ENCODE measurements around the gene DGKI. TPM values are rescaled to one million over a fixed set of nuclear protein-coding genes. Genes with fewer than 3 reads are reported as not detected.

Gene DGKI
- total RNA-seq, 1 donor from 2014 or later, result 3.1 TPM

DNA sequence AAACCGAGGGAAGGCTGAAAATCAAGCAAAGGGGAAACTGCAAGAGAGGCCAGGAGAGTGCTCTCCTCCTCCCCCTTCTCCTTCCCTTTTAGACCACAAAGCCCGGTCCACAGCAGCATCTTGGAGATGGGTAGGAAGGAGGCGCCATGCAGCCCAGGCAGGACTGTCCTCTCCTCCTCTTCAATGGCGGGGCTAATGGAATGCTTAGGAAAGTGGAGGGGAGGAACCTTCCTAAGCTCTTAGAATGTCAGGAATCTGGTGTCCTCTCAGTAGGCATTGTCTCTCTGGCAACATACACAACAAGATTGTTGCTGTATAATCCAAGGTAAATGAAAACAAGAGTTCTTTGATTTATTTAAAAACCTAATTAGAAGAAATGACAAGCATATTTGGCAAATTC is 185.1 kb downstream of the DGKI start:
- Mint-ChIP-seq H3K4me3 (ENCODE audit: unreplicated experiment) (no peak overlapping the region), H3K27me3 (ENCODE audit: unreplicated experiment) (no peaks in the 10 kb centered on the region), H3K27ac (ENCODE audit: unreplicated experiment) (no peak overlapping the region), H3K9me3 (ENCODE audit: unreplicated experiment) (no peaks in the 10 kb centered on the region), H3K4me1 (ENCODE audit: unreplicated experiment) (peaks cover 8% of the 10 kb centered on the region), H3K36me3 (ENCODE audit: unreplicated experiment) (peaks cover 2% of the 10 kb centered on the region)
- no peak for DNase-seq (ENCODE audit: extremely low spot score, unreplicated experiment)
- TF ChIP-seq CTCF (IDR thresholded peaks at IDR 0.05), result no peak

- H3K27ac Mint-ChIP-seq (ENCODE audit: unreplicated experiment), result no peak overlapping the region
- H3K4me3 Mint-ChIP-seq (ENCODE audit: unreplicated experiment), result no peak overlapping the region
- H3K4me1 Mint-ChIP-seq (ENCODE audit: unreplicated experiment), result peaks cover 10% of the 10 kb centered on the region
- TF ChIP-seq CTCF (IDR thresholded peaks at IDR 0.05), result no peak
- H3K36me3 Mint-ChIP-seq (ENCODE audit: unreplicated experiment), result no peaks in the 10 kb centered on the region
- DNase-seq (ENCODE audit: extremely low spot score, unreplicated experiment), result no peak
- no peaks in the 10 kb centered on the region for H3K27me3 Mint-ChIP-seq (ENCODE audit: unreplicated experiment)
- H3K9me3 Mint-ChIP-seq (ENCODE audit: unreplicated experiment), result no peaks in the 10 kb centered on the region
These were observed 188.4 kb downstream of the DGKI start for GRCh38 chr7:137658190-137658900.

DNA sequence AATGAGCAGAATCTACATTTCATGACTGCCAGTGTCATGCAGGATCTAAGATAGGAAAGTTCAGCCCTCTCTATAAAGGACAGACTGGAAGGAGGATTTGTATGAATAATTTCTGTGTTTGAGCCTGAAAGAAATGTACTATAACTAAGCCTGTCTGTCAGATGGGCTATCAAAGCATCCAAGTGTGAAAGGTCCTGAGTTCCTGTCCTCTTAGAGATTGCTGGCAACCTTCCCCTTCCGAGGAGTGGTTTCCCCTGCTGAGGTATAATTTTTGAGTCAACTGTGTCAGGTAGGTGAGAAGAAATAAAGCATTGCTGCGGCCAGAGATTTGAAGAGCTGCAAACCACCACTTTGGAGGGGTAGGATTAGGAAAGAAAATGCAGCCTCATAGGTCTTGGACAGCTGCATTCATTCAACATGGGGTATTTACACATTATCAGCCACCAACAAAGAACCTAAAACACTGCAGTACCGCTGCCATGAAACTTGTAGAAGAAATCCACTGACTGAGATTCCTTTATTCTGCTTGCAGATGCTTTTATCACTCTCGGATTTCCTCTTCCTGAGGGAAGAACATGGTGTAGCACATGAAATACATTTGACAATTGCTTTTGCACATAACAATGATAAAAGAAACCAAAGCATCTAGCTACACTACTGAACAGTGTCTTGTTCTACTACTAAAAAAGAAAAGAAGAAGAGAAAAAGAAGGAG is 189.1 kb downstream of the DGKI start:
- no peaks in the 10 kb centered on the region for H3K27me3 Mint-ChIP-seq (ENCODE audit: unreplicated experiment)
- no peaks in the 10 kb centered on the region for H3K36me3 Mint-ChIP-seq (ENCODE audit: unreplicated experiment)
- H3K27ac Mint-ChIP-seq (ENCODE audit: unreplicated experiment), result no peak overlapping the region
- no peak for DNase-seq (ENCODE audit: extremely low spot score, unreplicated experiment)
- H3K4me3 Mint-ChIP-seq (ENCODE audit: unreplicated experiment), result no peak overlapping the region
- TF ChIP-seq CTCF (IDR thresholded peaks at IDR 0.05), result no peak
- H3K9me3 Mint-ChIP-seq (ENCODE audit: unreplicated experiment), result no peaks in the 10 kb centered on the region
- H3K4me1 Mint-ChIP-seq (ENCODE audit: unreplicated experiment), result peaks cover 10% of the 10 kb centered on the region

GRCh38 chr7:137656850-137657232 is 189.9 kb downstream of the DGKI start:
- H3K9me3 Mint-ChIP-seq (ENCODE audit: unreplicated experiment), result no peaks in the 10 kb centered on the region
- no peaks in the 10 kb centered on the region for H3K36me3 Mint-ChIP-seq (ENCODE audit: unreplicated experiment)
- H3K27ac Mint-ChIP-seq (ENCODE audit: unreplicated experiment), result no peak overlapping the region
- no peak overlapping the region for H3K4me3 Mint-ChIP-seq (ENCODE audit: unreplicated experiment)
- H3K4me1 Mint-ChIP-seq (ENCODE audit: unreplicated experiment), result peaks cover 10% of the 10 kb centered on the region
- no peaks in the 10 kb centered on the region for H3K27me3 Mint-ChIP-seq (ENCODE audit: unreplicated experiment)
- no peak for TF ChIP-seq CTCF (IDR thresholded peaks at IDR 0.05)
- DNase-seq (ENCODE audit: extremely low spot score, unreplicated experiment), result no peak

GRCh38 chr7:137656227-137656849 is 190.4 kb downstream of the DGKI start:
- DNase-seq (ENCODE audit: extremely low spot score, unreplicated experiment), result peak; percentile 89
- Mint-ChIP-seq H3K27ac (ENCODE audit: unreplicated experiment) (no peak overlapping the region), H3K9me3 (ENCODE audit: unreplicated experiment) (no peaks in the 10 kb centered on the region), H3K4me1 (ENCODE audit: unreplicated experiment) (peaks cover 10% of the 10 kb centered on the region), H3K27me3 (ENCODE audit: unreplicated experiment) (no peaks in the 10 kb centered on the region), H3K36me3 (ENCODE audit: unreplicated experiment) (no peaks in the 10 kb centered on the region), H3K4me3 (ENCODE audit: unreplicated experiment) (no peak overlapping the region)
- peak; percentile 92 for TF ChIP-seq CTCF (IDR thresholded peaks at IDR 0.05)

Measured in osteocyte (in vitro differentiated cells).